Measurements from ENCODE around the gene BCAS1. TPM values are rescaled to one million over a fixed set of nuclear protein-coding genes. Genes with fewer than 3 reads are reported as not detected.

Gene BCAS1
- total and polyA plus RNA-seq, 12 donors = 0.03 TPM; not detected in 11

DNA sequence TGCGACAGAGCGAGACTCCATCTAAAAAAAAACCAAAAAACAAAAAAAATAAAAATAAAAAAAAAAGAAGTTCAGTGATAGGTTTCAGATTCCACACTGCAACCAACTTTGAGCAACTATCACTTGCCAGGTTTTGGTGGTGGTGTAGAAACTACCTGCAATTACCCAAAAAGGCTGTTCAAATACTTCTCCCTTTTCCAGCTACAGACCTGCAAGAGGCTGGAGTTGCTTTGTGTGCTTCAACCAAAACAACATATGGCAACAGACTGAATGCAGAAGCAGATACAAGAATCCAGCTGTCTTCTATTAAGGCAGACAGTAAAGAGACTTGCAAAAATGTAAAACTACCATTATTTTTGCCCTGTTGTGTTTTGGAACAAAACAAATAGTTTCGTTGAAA lies 9.3 kb upstream of the BCAS1 start:
- H3K4me1 ChIP-seq = peaks cover 0 to 6% (median 0%) of the 10 kb centered on the region in 9 donors
- TF ChIP-seq, protein P1, sequence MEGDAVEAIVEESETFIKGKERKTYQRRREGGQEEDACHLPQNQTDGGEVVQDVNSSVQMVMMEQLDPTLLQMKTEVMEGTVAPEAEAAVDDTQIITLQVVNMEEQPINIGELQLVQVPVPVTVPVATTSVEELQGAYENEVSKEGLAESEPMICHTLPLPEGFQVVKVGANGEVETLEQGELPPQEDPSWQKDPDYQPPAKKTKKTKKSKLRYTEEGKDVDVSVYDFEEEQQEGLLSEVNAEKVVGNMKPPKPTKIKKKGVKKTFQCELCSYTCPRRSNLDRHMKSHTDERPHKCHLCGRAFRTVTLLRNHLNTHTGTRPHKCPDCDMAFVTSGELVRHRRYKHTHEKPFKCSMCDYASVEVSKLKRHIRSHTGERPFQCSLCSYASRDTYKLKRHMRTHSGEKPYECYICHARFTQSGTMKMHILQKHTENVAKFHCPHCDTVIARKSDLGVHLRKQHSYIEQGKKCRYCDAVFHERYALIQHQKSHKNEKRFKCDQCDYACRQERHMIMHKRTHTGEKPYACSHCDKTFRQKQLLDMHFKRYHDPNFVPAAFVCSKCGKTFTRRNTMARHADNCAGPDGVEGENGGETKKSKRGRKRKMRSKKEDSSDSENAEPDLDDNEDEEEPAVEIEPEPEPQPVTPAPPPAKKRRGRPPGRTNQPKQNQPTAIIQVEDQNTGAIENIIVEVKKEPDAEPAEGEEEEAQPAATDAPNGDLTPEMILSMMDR (IDR thresholded peaks at IDR 0.05) = no peak
- no peak for ATAC-seq
- 64 to 65% methylated on average over 3 of the region's 3 CpGs for WGBS, 2 donors
- no peaks in the 10 kb centered on the region for H3K36me3 ChIP-seq
- peaks cover 0 to 17% (median 0%) of the 10 kb centered on the region in 7 donors for H3K27me3 ChIP-seq
- intact Hi-C loops (cut with DNase I) = no loop called here
- no peak overlapping the region for H3K4me3 ChIP-seq
- H3K9me3 ChIP-seq = no peaks in the 10 kb centered on the region
- no peak overlapping the region for H3K27ac ChIP-seq
- DNase-seq = no peak

DNA sequence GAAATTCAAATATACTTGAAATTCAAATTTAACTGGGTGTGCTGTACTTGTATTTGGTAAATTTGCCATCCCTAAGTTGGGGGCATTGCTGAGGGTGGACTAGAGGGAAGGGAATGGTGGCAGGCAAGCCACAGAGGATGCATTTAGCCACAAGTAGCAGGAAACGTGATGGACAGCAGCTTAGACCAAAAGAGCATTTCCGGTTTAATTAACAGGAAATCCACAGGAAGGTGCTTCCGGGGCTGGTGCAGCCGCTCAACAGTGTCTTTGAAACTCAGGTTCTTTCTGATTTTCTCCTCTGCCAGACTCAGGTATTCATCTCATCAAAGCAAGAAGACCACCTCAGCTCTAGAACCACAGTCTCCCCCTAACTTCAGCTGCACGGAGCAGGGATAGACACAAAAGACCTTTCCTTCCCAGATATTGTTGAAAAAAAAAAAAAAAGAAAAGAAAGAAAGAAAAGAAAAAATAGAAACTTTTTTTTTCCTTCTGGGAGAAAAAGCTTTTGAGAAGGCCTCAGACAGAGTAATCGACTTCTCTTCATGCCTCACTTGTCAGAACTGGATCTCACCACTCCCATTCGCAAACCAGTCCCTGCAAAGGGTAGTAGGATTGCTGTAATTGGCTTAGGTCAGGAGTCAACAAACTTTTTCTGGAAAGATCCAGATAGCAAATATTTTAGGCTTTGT lies 8.0 kb upstream of the BCAS1 start:
- intact Hi-C loops (cut with DNase I) = no loop called here
- Histone ChIP-seq H3K4me1 (peaks cover 0 to 6% (median 0%) of the 10 kb centered on the region in 9 donors), H3K4me3 (no peak overlapping the region), H3K27me3 (peaks cover 0 to 17% (median 0%) of the 10 kb centered on the region in 7 donors), H3K27ac (no peak overlapping the region), H3K9me3 (no peaks in the 10 kb centered on the region), H3K36me3 (no peaks in the 10 kb centered on the region)
- TF ChIP-seq, protein P1 (IDR thresholded peaks at IDR 0.05) = no peak
- no peak for DNase-seq
- ATAC-seq = no peak
- 58 to 72% methylated on average over 7 of the region's 7 CpGs for WGBS, 2 donors

DNA sequence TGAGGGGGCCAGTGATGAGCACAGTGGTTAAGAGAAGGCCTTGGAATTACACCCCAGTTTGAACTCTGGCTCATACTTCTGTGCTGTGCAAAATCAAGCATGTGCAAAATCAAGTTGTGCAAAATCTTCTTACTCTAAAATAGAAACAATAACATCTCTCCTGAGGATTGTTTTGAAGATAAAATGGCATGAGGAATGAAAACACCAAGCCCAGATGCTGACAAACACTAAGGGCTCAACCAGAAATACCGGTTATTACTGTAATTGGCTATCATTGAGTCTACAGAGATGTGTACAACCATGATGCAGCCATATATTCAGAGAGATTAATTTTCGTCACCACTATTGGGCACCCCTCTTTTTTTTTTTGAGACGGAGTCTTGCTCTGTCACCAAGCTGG lies 5.9 kb upstream of the BCAS1 start:
- H3K27me3 ChIP-seq = peaks cover 0 to 9% (median 0%) of the 10 kb centered on the region in 7 donors
- intact Hi-C loops (cut with DNase I) = no loop called here
- H3K4me3 ChIP-seq = no peak overlapping the region
- H3K27ac ChIP-seq = no peak overlapping the region
- WGBS, 2 donors = 87 to 93% methylated on average over 3 of the region's 3 CpGs
- peaks cover 0 to 6% (median 0%) of the 10 kb centered on the region in 9 donors for H3K4me1 ChIP-seq
- no peak for ATAC-seq
- H3K9me3 ChIP-seq = no peaks in the 10 kb centered on the region
- H3K36me3 ChIP-seq = no peaks in the 10 kb centered on the region
- TF ChIP-seq, protein P1 (IDR thresholded peaks at IDR 0.05) = no peak
- no peak for DNase-seq

DNA sequence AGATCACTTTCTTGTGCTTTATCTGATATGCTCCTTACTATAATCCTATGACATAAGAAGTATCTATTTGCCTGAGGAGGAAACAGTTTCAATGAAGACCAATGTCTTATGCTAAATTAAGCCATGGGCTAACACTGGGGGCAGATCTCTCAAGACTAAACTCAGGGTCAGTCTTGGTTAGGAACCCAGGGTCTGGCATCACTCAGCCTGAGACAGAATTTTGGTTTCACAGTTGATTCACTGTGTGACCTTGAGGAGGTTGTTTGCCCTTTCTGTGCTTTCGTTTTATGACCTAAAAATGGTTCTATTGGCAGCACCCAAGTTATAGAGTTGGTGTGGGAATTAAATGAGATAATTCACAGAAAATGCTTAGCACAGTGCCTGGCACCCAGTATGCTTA lies 4.9 kb upstream of the BCAS1 start:
- WGBS, 2 donors = 75 to 77% methylated on average over 1 of the region's 1 CpG
- ATAC-seq (no peak), DNase-seq (no peak)
- intact Hi-C loops (cut with DNase I) = no loop called here
- H3K27ac ChIP-seq = no peak overlapping the region
- H3K4me3 ChIP-seq = no peak overlapping the region
- H3K4me1 ChIP-seq = peaks cover 0 to 6% (median 0%) of the 10 kb centered on the region in 9 donors
- H3K36me3 ChIP-seq = no peaks in the 10 kb centered on the region
- H3K9me3 ChIP-seq = no peaks in the 10 kb centered on the region
- TF ChIP-seq, protein P1 (IDR thresholded peaks at IDR 0.05) = no peak
- peaks cover 0 to 7% (median 0%) of the 10 kb centered on the region in 7 donors for H3K27me3 ChIP-seq
